Activated naive CD8-positive, alpha-beta T cell treated with anti-CD3 and anti-CD28 coated beads, Interleukin-2, amount 50 U/mL, for 16 hours (primary cell): ENCODE results near the gene DUSP18.
A peak's percentile ranks its signal among the peaks of the same experiment; 100 is the strongest.
"Not testable (repeated sequence)": the region's sequence is repeated elsewhere in the genome, so short reads cannot be mapped to it uniquely, and the experiment has no call there.

Experiments
- DNase-seq: peaks from one replicate; pipeline ENCODE4 v3.0.0-alpha.2; 2020; ENCODE audit warnings: low read depth, low spot score

DUSP18 gene

DNA sequence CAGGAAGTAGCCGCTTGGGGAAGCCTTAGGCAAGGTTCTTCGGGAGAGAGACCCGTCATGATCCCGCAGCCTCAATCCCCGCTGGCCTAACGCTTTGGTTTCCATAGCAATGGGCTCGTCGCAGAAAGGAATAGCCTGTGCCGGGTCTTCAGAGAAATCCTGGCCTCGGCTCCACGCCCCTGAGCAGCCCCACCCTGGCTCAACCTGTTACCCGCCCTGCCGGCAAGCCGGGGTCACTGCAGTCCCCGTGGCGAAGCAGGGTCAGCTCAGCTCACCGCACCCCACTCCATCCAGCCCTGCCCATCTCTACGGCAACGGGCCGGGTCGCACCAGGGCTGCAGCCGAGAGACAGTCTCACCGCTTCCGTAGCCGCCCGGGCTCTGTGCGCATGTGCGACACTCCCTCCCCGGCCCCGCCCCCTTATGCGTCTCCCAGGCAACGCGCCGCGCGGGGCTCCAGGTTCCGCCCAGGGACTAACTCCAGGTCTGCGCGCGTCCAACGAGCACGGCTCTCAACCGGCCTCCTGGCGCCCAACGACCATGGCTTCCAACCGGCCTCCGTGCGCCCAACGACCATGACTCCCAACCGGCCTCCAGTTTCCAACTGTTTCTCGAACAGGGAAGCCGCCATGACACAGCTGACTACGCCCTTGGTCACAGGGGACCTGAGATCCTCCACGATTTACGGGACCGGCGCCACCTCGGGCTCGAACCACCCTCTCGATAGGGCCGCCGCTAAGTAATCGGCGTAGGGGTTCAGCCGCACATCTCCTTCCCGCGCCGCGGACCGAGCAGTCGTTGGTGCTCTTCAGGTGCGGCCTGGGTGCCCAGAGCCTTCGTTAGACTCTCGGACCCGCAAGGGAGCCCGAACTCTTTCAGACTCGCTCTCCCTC, at the start of gene DUSP18:
TSS of gene DUSP18 (minus strand) at position 382 of the 892 bp plus-strand sequence. CDS start 3,872 bp downstream, outside the sequence.
- DNase-seq, result peak; percentile 82

DNA sequence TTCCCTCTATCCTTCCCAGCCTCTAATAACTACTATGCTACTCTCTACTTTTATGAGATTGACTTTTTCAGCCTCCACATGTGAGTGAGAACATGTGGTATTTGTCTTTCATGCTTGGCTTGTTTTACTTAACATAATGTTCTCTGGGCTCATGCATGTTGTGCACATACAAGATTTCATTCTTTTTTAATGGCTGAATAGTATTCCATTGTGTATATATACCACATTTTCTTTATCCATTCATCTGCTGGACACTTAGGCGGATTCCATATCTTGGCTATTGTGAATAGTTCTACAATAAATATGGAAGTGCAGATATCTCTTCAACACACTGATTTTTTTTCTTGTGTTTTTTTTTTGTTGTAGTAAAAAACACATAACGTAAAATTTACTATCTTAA, 46.4 kb upstream of the DUSP18 start:
- DNase-seq, result no peak

DNA sequence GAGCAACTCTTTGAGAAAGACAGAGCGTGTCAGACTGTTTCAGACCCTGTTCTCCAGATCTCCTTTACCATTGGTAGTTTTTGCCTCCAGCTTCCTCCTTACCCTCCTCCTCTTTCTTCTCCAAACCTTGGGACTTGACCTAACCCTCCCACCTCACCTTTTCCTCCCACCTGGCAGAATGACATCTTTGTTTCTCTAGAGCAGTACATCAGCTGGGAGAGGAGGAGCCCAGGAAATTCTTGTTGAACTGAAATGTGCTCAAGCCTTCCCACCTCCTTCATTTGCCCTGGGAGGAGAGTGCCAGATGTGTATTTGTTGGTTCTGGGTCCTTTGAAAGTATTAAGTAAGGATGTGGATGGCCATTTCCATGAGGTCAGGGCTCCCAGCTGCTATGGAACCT, 44.4 kb upstream of the DUSP18 start:
- no peak for DNase-seq

DNA sequence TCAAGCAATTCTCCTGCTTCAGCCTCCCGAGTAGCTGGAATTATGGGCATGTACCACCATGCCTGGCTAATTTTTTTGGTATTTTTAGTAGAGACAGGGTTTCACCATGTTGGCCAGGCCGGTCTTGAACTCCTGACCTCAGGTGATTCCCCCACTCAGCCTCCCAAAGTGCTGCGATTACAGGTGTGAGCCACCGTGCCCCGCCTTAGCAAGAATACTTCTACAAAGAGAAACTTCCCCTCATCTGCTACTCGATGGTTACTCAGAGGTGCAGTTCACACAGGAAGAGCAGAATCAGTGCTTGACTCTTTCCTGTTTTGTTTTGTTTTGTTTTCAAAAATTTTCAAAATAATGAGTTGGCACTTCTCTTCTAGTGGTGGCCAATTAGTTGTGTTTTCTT, 42.3 kb upstream of the DUSP18 start:
- DNase-seq, result not testable (repeated sequence)

DNA sequence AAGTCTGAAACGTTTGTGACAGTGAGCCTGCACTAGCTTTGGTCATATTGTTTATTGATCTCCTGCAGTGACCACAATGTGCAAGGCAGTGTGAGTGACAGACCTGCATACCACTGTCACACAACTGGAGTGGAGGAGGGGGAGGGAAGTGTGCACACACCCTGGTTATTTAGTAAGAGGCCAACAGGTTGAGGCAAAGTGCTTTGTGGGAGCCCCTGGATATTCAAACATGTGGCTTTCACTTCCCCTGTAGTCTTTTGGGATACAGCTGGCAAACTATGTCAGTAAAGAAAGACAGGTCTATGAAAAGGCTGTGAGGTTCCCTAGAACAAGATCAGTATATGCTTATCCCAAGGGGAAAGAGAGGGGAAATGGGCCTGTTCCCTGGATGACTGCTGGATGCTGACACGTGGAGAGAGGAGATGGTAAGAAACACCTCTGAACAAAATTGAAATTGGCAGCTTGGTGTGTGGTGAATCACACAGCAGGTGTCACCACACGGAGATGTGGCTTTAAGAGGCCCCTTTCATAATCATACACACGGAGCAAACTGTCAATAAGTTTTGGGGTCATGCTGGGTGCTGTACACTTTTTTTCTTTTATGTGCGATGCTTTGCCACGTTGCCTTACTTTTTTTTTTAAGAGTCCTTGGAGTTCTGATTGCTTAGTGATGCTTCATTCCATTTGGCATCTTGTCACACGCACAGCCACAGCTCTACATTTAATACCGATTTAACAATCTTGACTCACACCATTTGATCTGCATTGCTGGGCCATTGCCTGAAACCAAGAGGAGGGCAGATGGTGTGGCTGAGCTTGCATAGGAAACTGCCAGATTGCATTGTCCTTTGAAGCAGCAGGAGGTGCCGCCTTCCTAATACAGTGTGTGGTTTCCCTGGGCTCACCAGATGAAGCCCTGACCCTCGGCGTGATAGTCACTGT, 38.3 kb upstream of the DUSP18 start:
- DNase-seq, result no peak

DNA sequence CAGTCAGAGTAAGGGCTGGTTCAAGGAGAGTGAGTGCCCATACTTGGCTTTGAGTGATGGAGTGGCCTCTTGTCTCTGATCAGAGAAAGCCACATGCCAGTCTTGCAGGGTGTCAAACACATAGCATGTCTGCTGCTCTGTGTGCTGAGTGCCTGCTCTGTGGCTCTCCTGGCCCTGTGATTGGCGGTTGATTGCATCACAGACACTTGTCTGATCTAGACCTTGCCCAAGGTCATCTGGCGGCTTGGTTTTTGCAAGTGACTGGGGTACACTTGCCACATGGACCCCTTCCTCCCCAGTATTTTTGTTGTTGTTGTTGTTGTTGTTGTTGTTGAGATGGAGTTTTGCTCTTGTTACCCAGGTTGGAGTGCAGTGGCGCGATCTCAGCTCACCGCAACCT, 37.3 kb upstream of the DUSP18 start:
- no peak for DNase-seq

DNA sequence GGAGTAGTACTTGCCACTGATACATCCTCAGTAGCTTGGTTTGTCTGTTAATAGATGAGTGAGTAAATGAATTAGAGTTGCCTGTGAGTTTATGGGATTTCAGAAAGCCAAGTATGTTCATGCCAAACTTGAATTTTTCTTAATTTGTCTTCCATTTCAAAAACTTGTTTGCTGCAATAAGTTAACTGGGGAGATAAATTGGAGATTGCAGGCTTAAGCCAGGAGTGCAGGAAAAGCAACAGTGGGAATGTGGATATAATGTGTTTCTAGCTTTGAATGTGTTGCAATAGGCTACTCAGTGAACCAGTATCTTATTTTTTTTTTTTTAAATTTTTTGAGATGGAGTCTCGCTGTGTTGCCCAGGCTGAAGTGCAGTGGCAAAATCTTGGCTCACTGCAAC, 35.2 kb upstream of the DUSP18 start:
- DNase-seq, result no peak

DNA sequence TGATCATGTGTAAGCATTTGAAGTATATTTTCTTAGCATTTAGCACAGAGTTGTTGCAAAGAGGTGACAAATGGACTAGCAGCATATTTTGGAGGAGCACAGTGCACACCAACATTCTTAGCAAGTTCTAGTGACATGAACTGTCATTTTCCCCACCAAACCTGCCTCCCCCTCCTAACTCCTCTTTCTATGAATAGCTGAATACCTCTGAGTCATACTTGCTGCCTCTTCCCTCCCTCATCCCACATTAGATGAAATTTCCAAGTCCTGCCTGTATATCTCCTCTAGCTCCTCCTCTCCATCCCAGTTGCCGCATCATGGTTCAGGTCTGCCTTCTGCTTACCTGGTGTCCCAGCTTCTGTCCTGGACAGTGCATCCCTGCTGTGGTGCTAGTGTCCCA, 34.2 kb upstream of the DUSP18 start:
- no peak for DNase-seq

DNA sequence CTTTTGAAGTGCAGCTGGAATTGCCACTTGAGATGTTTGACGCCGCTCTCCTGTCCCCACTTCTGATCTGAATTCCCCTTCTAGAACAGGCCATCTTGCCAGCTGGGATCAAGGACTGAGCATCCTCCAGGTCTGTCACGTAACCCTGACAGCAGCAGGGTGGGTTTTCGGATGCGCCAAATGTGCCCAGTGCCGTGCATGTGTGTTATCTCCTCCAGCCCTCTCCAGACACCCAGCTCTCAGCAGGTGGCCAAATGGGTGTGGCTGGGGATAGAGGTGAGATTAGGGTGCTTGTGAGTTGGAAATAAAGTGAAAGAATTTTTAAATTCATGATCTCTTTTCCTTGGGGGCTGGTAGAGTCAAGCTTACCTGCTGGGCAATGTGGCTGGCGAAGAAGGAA, 30.3 kb upstream of the DUSP18 start:
- no peak for DNase-seq

DNA sequence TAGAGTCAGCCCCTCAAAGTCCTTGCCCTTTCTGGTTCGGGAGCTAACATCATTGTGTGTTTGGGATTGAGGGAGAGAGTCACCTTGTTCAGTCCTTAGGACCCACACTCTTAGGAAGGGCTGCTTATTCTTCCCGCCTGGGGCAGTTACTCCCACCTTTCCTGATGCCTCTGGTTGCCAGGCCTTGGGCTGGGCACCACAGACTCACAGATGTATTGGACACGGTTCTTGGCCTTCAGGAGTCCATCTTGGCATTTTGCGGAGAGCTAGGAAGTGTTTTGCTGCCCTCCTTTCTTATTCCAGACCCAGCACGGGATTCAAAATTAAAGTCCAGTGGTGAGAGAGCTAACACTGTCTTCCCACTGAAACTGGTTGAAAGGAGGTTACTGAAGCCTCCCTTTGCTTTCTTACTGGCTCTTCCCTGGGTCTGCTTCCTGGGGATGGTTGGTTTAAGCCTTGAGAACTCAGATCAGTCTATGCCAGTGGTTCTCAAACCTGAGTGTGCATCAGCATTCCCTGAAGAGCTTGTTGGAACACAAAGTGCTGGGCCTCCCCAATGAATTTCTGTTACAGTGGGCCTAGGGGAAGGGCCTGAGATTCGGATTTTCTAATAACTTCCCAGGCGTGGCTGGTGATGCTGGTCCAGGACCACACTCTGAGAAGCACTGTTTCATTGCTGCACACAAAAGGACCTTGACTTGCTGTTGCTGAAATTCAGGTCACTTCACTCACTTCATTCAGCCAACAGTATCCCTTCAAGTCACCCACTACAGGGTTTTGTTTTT, 28.4 kb upstream of the DUSP18 start:
- DNase-seq, result no peak

DNA sequence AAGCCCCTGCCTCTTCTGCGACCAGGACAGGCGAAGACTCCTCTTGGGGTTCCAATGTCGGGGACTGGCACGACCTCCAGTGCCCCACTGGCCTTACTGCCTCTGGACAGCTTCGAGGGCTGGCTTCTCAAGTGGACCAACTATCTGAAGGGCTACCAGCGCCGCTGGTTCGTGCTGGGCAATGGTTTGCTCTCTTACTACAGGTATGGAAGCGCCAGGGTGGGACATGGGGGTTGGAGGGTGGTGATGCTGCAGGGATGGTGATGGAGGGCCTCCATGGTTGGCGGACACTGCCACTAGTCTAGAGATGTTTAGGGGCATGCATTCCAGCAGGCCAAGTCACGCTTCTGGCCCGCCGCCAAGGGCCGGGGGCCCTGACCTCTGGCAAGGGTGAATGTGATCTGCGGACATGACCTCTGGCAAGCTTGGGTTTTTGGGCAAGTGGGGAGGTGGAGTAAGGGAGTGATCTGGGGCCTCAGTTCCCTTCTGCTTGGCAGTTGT, 27.7 kb upstream of the DUSP18 start:
- DNase-seq, result no peak

DNA sequence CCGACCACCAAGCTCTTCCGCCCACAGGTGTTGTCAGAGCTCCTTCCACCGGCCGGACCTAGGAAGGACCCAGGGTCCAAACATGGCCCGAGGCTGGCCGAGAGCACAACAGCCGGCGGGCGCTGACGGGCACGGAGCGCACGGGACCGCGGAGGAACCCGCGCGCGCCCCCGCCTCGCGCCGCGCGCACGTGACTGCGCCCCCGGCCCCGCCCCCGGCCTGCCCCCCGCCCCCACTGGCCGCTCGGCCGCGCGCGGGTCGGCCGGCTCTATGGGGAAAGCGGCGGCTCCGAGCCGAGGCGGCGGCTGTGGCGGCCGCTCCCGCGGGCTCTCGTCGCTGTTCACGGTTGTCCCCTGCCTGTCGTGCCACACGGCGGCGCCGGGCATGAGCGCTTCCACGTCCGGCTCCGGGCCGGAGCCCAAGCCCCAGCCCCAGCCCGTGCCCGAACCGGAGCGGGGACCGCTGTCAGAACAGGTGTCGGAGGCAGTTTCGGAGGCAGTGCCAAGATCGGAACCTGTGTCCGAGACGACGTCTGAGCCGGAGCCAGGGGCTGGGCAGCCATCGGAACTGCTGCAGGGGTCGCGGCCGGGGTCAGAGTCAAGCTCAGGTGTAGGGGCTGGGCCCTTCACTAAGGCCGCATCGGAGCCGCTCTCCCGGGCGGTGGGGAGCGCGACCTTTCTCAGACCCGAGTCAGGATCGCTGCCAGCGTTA, 27.1 kb upstream of the DUSP18 start, which contains the start of gene OSBP2:
TSS of gene OSBP2 (plus strand) at position 235 of the 711 bp plus-strand sequence. CDS start at position 271, 36 bp downstream.
- DNase-seq, result no peak

DNA sequence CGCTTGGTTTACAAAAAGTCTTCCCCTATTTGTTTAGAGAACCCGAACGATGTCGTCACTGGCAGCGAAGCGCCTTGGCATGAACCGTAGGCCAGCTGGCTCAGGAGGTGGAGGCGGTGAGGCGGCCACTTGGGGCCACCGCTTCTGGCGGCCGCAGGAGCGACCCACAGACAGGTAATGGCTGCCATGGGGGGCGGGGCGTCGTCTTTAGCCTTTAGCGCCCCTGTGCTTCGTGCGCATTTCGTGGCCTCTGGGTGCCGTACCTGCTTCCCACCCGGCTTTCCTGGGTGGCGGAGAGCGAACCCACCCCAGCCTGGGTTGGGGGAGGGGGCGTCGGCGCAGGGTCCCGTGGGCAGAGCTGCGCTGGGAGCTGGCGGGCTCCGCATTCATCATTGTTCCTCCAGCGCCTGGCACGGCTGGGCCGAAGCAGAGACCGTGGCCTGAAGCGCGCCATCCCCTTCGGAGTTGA, 26.5 kb upstream of the DUSP18 start:
- DNase-seq, result peak; percentile 7

DNA sequence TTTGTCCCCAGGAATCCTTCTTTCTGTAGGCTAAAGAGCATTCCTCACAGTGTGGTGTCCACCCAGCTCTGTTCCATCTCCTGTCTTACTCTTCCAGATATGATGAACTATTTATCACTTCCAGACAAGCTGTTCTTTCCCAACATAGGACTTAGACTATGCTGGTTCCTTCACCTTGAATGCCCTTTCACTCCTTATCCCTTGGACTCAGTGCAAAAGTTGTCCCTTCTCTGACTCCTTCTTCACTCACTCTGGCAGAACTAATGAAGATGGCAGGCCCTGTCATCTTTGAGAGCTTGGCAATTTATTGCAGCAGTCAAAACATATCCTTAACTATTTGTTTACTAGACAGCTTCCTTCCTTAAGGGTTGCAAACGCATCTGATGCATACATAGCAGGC, 23.5 kb upstream of the DUSP18 start:
- no peak for DNase-seq

DNA sequence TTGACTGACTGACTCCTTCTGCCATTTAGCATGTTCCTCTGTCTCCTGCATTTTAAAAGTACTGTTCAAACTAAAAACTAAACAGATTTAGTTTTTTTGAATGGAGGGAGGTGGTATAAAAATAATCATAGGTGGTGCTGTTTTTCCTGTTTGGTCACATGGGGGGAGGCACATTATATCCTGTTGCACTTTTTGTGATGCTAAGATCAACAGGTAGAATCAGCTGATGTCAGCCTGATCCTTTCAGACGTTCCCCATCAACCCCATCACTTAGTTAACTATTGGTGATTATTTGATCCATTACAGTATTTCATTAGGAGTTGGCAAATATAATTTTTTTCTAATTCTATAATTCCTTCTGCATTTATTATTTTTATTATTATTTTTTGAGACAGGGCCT, 21.9 kb upstream of the DUSP18 start:
- DNase-seq, result no peak

DNA sequence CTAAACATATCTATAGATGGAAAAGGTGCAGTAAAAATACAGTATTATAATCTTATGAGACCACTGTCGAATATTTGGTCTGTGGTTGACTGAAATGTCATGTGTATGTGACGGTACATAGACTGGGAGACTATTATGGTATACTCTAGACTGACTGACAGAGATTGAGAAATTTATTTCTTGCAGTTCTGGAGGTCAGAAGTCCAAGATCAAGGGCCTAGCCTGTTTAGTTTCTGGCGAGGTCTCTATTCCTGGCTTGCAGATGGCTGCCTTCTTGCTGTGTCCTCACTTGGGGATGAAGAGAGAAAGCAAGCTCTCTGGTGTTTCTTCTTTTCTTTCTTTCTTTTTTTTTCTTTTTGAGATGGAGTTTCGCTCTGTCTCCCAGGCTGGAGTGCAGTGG, 19.7 kb upstream of the DUSP18 start:
- no peak for DNase-seq

DNA sequence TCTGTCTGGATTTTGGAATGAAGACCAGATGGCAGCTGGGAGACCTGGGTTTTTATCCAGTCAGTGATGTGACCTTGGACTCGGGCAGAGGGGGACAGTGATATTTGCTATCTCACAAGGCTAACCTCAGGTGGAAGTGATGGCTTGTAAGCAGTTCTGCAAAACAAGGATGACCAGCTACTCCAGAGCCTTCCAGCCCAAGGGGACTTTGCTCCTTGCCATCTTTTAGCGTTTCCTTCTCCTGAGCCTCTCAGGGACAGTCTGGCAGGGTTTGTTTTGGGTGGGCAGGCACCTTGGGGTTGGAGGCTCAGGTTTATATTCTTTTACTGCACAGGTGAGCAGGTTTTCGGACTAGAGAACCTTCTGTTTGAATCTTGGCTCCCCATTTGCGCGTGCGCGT, 17.5 kb upstream of the DUSP18 start:
- no peak for DNase-seq

DNA sequence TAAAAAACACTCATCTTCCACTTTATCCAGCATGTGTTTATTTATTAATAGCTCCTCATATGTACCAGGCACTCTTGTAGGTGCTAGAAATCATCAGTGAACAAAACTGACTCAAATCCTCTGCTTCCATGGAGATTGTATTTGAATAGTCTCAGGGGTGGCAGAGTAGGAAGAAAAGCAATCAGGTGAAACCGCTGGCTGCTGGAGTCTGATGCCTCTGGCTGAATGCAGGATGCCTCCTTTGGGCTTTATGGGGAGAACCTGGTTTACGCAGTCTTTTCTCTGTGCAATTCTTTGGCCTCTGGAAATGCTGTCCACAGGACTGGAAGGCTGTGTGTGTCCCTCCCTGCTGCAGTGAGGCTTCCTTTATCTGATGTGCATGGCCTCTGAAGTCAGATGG, 14.2 kb upstream of the DUSP18 start:
- DNase-seq, result no peak

DNA sequence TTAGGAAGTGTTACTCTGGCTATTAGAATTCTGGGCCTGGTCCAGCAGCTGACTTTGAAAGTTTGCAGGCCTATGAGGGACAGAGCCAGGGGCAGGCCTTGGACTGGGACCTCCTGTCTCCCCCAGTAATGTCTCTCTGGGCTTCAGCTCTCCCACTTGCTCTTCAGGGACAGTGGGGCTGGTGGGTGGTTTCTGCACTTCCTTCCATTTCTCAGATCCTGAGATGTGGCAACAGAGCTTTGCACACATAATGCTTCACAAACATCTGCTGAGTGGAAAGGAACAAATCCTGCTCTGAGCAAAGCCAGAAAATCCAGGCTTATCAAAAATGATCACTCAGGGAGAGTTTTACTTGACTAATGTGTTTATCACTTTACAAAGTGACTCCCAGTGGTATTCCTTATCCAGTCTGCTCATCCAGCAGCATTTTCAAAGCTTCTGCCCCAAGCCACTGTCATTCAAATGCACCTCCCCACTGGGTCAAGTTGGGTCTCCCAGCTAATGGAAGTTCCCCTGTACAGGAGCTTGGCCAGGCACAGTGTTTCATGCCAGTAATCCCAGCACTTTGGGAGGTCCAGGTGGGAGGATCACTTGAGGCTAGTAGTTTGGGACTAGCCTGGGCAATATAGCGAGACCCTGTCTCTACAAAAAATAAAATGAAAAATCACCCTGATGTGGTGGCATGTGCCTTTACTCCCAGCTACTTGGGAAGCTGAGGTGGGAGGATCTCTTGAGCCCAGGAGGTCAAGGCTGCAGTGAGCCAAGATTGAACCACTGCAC, 13.5 kb upstream of the DUSP18 start:
- no peak for DNase-seq
